ENCODE data around the gene TVP23A.

DNA sequence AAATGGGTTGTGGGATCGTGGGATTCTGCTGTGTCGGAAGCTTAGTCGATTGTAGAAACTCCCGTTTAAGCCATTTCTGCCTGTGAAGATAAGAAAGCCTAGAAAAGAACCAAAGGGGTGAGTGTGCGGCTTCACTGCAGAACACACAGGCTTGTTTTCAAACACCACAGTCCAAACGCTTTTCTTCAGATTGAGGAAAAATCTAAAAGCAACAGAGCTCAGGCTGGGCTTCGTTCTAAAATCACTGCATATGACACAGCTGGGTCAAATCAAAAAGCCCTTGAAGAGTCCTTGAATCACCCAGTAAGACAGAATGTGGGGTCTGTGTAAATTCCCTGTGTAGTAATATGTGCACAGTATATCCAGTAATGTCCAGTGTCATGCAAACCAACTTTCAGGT is 49.2 kb downstream of the TVP23A start:
- TF ChIP-seq CTCF (IDR thresholded peaks at IDR 0.05; ENCODE audit: borderline replicate concordance, extremely low read depth, low read length, poor library complexity, severe bottlenecking): no peak
- TF ChIP-seq EZH2 (IDR thresholded peaks at IDR 0.05; ENCODE audit: borderline replicate concordance, low read depth, low read length, severe bottlenecking): no peak

Data from DND-41 (cell line).